ENCODE data around the gene IFIT1B. TPM values are rescaled to one million over a fixed set of nuclear protein-coding genes. Genes with fewer than 3 reads are reported as not detected.

Gene IFIT1B
- total RNA-seq, 2 experiments from 2014 or later = 0.11 to 0.14 TPM

- H3K4me3 ChIP-seq (ENCODE audit: low read length) = no peak overlapping the region
- no peak overlapping the region for H3K27ac ChIP-seq (ENCODE audit: low read depth in 1 of 2, low read length in 2 of 2)
- CTCF ChIA-PET = interaction anchor here (1.3 kb wide), 1 partner anchor 13 kb away, joined by 3 read pairs; no protein-coding TSS in a partner anchor
- no peak overlapping the region for H3K4me3 Mint-ChIP-seq
- POLR2A ChIA-PET = interaction anchor here (1.0 kb wide), 1 partner anchor 47 kb away, joined by 3 read pairs; the partner anchor contains the start of gene IFIT5
- H3K9me3 Mint-ChIP-seq = no peaks in the 10 kb centered on the region
- H3K9me3 ChIP-seq (ENCODE audit: control insufficient read depth in 1 of 2, insufficient read depth in 1 of 2, low read length in 2 of 2) = no peaks in the 10 kb centered on the region
- no peaks in the 10 kb centered on the region for H3K36me3 ChIP-seq (ENCODE audit: insufficient read depth, low read length)
- DNase-seq = peak in 3 of 14 experiments; percentile 45 to 60 (median 51)
- no peaks in the 10 kb centered on the region for H3K27me3 ChIP-seq (ENCODE audit: control insufficient read depth in 1 of 2, insufficient read depth in 2 of 2, low read length in 2 of 2)
- peaks cover 12% of the 10 kb centered on the region for H3K4me1 Mint-ChIP-seq (ENCODE audit: low read depth)
- H3K27me3 Mint-ChIP-seq = no peaks in the 10 kb centered on the region
- no peaks in the 10 kb centered on the region for H3K36me3 Mint-ChIP-seq (ENCODE audit: low read depth)
- TF ChIP-seq CTCF (IDR thresholded peaks at IDR 0.05) = no peak
- no peak overlapping the region for H3K27ac Mint-ChIP-seq
- intact Hi-C loops (cut with DNase I, micrococcal nuclease) = loop anchor here in 1 of 2 experiments (5.0 kb wide), 1 partner anchor 65 kb away; the partner anchor contains the start of gene IFIT2
- peak; percentile 54 for ATAC-seq (ENCODE audit: poor library complexity)
- H3K4me1 ChIP-seq (ENCODE audit: insufficient read depth, low read length) = peaks cover 7% of the 10 kb centered on the region
Observed at GRCh38 chr10:89367529-89367928, 10.3 kb upstream of the IFIT1B start.

GRCh38 chr10:89368129-89368528 is 9.7 kb upstream of the IFIT1B start:
- Histone ChIP-seq H3K4me3 (ENCODE audit: low read length) (no peak overlapping the region), H3K27me3 (ENCODE audit: control insufficient read depth in 1 of 2, insufficient read depth in 2 of 2, low read length in 2 of 2) (no peaks in the 10 kb centered on the region), H3K27ac (ENCODE audit: low read depth in 1 of 2, low read length in 2 of 2) (no peak overlapping the region), H3K36me3 (ENCODE audit: insufficient read depth, low read length) (no peaks in the 10 kb centered on the region), H3K4me1 (ENCODE audit: insufficient read depth, low read length) (peaks cover 7% of the 10 kb centered on the region), H3K9me3 (ENCODE audit: control insufficient read depth in 1 of 2, insufficient read depth in 1 of 2, low read length in 2 of 2) (no peaks in the 10 kb centered on the region)
- no peak for TF ChIP-seq CTCF (IDR thresholded peaks at IDR 0.05)
- ATAC-seq (ENCODE audit: poor library complexity) (no peak), DNase-seq (no peak)
- no peaks in the 10 kb centered on the region for H3K27me3 Mint-ChIP-seq
- H3K4me1 Mint-ChIP-seq (ENCODE audit: low read depth) = peaks cover 12% of the 10 kb centered on the region
- no peaks in the 10 kb centered on the region for H3K9me3 Mint-ChIP-seq
- ChIA-PET POLR2A (interaction anchor here (1.0 to 1.6 kb wide), 2 partner anchors 46 to 67 kb away, joined by 3 to 6 read pairs; partner anchors contain the start of genes IFIT2 and IFIT5), CTCF (interaction anchor here (1.3 to 1.6 kb wide), 2 partner anchors 13 kb away, joined by 3 to 5 read pairs; no protein-coding TSS in a partner anchor)
- no peaks in the 10 kb centered on the region for H3K36me3 Mint-ChIP-seq (ENCODE audit: low read depth)
- H3K4me3 Mint-ChIP-seq = no peak overlapping the region
- intact Hi-C loops (cut with DNase I, micrococcal nuclease) = loop anchor here (2.0 to 5.0 kb wide), 2 partner anchors 66 to 73 kb away; partner anchors contain the start of gene IFIT2 (in 1 of the 2)
- no peak overlapping the region for H3K27ac Mint-ChIP-seq

GRCh38 chr10:89369156-89370105 is 8.4 kb upstream of the IFIT1B start:
- Mint-ChIP-seq H3K36me3 (ENCODE audit: low read depth) (no peaks in the 10 kb centered on the region), H3K27me3 (no peaks in the 10 kb centered on the region), H3K27ac (no peak overlapping the region), H3K4me1 (ENCODE audit: low read depth) (peaks cover 7% of the 10 kb centered on the region), H3K4me3 (no peak overlapping the region), H3K9me3 (no peaks in the 10 kb centered on the region)
- Histone ChIP-seq H3K27ac (ENCODE audit: low read depth in 1 of 2, low read length in 2 of 2) (no peak overlapping the region), H3K4me3 (ENCODE audit: low read length) (no peak overlapping the region), H3K9me3 (ENCODE audit: control insufficient read depth in 1 of 2, insufficient read depth in 1 of 2, low read length in 2 of 2) (no peaks in the 10 kb centered on the region), H3K36me3 (ENCODE audit: insufficient read depth, low read length) (no peaks in the 10 kb centered on the region), H3K4me1 (ENCODE audit: insufficient read depth, low read length) (peaks cover 7% of the 10 kb centered on the region), H3K27me3 (ENCODE audit: control insufficient read depth in 1 of 2, insufficient read depth in 2 of 2, low read length in 2 of 2) (no peaks in the 10 kb centered on the region)
- CTCF ChIA-PET = interaction anchor here (0.5 to 1.8 kb wide), 13 partner anchors 8 to 118 kb away, joined by 3 to 7 read pairs (median 4); partner anchors contain the start of genes IFIT1, IFIT2, IFIT3 and LIPA
- POLR2A ChIA-PET = interaction anchor here (1.1 to 1.7 kb wide), 5 partner anchors 22 to 68 kb away, joined by 3 to 12 read pairs (median 6); partner anchors contain the start of genes IFIT2 and IFIT5
- peak; percentile 58 for TF ChIP-seq CTCF (IDR thresholded peaks at IDR 0.05)
- ATAC-seq (ENCODE audit: poor library complexity) (peak; percentile 46), DNase-seq (peak in 5 of 14 experiments; percentile 8 to 55 (median 39))
- intact Hi-C loops (cut with DNase I, micrococcal nuclease) = loop anchor here (2.0 to 5.0 kb wide), 3 partner anchors 67 to 193 kb away; partner anchors contain the start of gene IFIT2 (in 1 of the 2)

Measured in CD4-positive, alpha-beta T cell (primary cell).